ENCODE data around the gene AKAP8L.

AKAP8L gene

GRCh38 chr19:15418579-15419412 lies at the start of gene AKAP8L:
Gene AKAP8L (minus strand): TSS chr19:15418988. CDS start chr19:15418923, 65 bp downstream.
- peak; percentile 97 for DNase-seq (ENCODE audit: low read depth)

- no peak for DNase-seq (ENCODE audit: low read depth)
Observed at GRCh38 chr19:15467734-15468214, 49.0 kb upstream of the AKAP8L start.

GRCh38 chr19:15466851-15467733 lies 48.3 kb upstream of the AKAP8L start:
- no peak for DNase-seq (ENCODE audit: low read depth)

GRCh38 chr19:15464394-15465385 lies 45.9 kb upstream of the AKAP8L start, which contains the start of gene RASAL3:
Gene RASAL3 (minus strand): TSS chr19:15464544. CDS start chr19:15464358, 186 bp downstream.
- DNase-seq (ENCODE audit: low read depth), result peak; percentile 35

GRCh38 chr19:15463861-15464371 lies 45.1 kb upstream of the AKAP8L start:
- DNase-seq (ENCODE audit: low read depth), result peak; percentile 59

- no peak for DNase-seq (ENCODE audit: low read depth)
Observed at GRCh38 chr19:15461694-15462093, 42.9 kb upstream of the AKAP8L start.

GRCh38 chr19:15457701-15458484 lies 39.1 kb upstream of the AKAP8L start:
- DNase-seq (ENCODE audit: low read depth), result no peak

GRCh38 chr19:15456871-15457700 lies 38.3 kb upstream of the AKAP8L start:
- DNase-seq (ENCODE audit: low read depth), result no peak

GRCh38 chr19:15456441-15456840 lies 37.7 kb upstream of the AKAP8L start:
- no peak for DNase-seq (ENCODE audit: low read depth)

GRCh38 chr19:15455996-15456395 lies 37.2 kb upstream of the AKAP8L start:
- no peak for DNase-seq (ENCODE audit: low read depth)

GRCh38 chr19:15453906-15454860 lies 35.4 kb upstream of the AKAP8L start:
- no peak for DNase-seq (ENCODE audit: low read depth)

- no peak for DNase-seq (ENCODE audit: low read depth)
Observed at GRCh38 chr19:15453091-15453578, 34.3 kb upstream of the AKAP8L start.

GRCh38 chr19:15452111-15453047 lies 33.6 kb upstream of the AKAP8L start:
- DNase-seq (ENCODE audit: low read depth), result no peak

GRCh38 chr19:15450528-15450890 lies 31.7 kb upstream of the AKAP8L start:
- no peak for DNase-seq (ENCODE audit: low read depth)

- peak; percentile 68 for DNase-seq (ENCODE audit: low read depth)
Observed at GRCh38 chr19:15449620-15450527, 31.1 kb upstream of the AKAP8L start, which contains the start of gene WIZ. Gene WIZ (minus strand): TSS chr19:15449956. CDS start chr19:15448307, 1,649 bp downstream.
